COR-L47 (cell line): ENCODE results near the gene TMEM123.

Experiments used
- DNase-seq: peaks from one replicate; lab custom pipeline; 2025; lab: John Stamatoyannopoulos, UW

The TMEM123 gene

DNA sequence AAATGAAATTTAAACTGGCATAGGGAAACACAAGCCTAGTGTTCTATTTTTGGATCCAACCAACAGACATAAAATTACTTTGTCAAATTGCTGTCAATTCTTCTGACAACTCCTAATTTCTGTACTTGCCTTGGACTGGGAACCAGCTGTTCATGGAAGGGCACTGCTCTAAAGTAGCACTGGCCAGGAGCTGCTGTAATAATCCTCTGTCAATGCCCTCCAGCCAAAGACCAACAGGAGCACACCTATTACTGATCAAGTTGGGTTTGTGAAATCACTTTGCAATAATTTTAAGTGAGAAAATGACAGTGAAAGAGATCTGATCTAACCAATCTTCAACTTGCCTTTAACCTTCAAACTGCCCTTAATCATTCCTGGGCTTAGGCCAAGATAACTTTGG is 18.9 kb upstream of the TMEM123 start:
- no peak for DNase-seq

DNA sequence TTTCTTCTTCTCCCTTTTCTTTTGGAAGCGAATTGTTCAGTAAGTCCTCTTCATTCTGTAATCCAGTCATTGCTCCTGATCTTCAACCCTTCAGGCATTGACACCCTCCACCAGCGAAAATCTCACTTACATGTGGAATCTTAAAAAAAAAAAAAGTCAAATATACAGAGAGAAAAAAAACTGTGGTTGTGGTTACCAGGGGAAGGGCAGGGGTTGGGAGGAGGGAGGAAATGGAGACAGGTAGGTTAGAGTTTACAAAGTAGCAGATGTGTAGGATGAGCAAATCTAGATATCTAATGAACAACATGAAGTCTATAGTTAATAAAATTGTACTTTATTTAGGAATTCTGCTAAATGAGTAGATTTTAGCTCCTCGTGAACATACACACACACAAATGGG is 17.7 kb upstream of the TMEM123 start:
- DNase-seq = no peak

DNA sequence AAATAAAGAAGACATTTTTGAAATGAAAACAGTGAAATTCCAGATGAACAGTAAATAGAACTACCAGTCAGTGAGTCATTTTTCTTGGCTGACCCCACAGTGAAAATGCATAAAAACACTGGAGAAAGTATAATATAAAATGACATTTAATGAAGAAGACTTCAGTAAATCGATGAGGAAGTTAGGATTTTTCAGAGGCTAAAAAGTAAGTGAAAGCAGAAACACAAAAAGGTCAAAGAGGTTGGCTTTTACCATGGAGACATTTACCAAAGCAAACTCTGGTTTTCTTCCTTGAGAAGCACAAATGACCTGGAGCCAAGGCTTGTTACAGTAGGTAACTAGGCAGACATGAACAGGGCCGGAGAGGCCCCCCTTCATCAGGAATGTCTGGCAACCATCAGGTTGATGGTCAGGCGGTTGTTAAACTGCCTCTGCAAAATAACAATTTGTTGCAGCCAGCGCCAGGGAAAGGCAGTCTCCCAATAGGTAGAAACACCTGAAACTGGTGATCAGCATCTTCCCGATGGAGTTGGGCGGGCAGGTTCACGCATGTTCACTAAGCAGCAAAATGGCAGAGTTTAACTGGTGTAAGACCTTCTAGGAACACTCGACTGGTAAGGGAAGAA is 16.7 kb upstream of the TMEM123 start:
- DNase-seq = no peak

DNA sequence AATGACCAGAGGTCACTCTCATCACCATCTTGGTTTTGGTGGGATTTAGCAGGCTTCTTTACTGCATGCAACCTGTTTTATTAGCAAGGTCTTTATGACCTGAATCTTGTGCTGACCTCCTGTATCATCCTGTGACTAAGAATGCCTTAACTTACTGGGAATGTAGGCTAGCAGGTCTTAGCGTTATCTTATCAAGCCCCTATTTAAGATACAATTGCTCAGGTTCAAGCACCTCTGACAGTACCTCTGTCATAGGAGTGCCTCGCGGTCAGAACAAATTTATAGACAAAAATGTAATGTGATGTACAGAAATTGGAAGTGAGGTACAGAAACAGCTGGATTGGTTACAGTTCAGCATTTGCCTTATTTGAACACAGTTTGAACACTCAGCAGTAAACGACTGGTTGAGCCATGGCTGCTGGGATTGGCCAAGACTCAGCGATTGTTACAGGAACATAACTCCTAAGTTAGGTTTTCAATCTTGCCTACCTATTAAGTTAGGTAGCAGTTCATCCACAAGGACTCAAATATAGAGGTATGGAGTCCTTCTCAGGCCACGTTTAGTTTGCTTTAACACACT is 16.1 kb upstream of the TMEM123 start:
- no peak for DNase-seq

DNA sequence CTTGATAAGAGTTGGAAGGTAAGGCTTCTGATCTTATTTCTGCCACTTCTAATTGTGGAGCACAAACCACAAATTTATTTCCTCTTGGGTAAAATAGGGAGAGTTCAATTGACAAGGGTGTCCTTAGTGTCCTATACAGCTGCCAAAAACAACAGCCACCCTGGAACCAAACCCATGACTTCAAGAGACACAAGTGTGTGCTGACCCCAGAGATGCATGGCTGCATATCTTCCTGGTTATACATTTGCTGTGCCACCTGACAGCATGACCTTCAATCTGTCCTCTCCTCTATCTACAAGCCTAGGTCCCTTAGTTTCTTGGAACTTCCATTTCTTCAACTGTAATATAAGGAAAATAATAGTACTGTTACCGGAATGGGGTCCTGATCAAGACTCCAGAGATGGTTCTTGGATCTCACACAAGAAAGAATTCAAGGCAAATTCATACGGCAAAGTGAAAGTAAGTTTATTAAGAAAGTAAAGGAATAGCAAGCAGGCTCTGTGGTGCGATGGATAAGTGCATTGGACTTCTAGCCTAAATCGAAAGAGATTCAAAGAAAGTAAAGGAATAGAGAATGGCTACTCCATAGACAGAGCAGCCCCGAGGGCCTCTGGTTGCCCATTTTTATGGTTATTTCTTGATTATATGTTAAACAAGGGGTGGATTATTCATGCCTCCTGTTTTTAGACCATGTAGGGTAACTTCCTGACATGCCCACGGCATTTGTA is 15.5 kb upstream of the TMEM123 start:
- no peak for DNase-seq

DNA sequence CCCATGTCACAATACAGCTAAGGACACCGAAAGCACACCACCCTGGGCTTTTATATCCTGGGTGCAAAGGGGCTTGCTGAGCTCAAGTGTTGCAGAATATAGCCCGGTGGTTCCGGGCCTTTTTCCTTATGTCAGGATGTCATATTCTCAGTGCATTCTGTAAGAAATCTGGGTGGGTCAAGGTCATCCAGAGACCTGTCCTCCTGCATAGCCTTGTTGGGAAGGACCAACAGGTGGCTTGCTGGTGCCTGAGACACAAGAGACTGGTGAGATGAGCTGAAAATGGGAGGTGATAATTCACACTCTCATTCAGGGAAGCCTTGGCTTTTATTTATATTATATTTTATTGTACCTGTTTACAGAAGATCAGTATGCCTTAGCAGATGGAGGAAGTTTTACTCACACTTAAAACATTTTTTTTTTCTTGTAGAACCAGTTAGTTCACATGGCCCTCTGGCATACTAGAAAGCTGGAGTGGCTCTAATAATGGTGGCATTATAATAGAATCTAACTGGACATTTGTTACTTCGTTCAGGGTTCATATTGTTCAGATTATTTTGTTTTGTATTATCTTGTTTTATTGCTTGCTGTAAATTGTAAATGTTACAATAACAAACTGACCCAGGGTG is 14.6 kb upstream of the TMEM123 start:
- no peak for DNase-seq

DNA sequence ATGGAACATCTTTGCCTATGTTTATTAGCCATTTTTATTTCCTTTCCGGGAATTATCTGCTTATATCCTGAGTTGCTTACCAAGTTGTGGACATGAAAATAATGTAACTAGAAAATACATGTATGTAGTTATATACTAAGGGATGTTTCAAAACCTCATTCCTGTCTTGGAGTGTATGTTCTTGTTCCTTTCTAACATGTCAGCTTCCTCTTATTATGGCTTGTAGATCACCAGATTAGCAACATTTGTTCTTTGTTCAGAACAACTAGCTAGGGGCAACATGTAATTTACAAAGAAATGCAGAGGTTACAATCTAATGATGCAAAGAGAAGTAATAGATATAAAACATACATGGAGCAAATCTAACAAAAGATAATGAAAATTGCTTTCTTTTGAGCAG is 13.1 kb upstream of the TMEM123 start:
- no peak for DNase-seq

DNA sequence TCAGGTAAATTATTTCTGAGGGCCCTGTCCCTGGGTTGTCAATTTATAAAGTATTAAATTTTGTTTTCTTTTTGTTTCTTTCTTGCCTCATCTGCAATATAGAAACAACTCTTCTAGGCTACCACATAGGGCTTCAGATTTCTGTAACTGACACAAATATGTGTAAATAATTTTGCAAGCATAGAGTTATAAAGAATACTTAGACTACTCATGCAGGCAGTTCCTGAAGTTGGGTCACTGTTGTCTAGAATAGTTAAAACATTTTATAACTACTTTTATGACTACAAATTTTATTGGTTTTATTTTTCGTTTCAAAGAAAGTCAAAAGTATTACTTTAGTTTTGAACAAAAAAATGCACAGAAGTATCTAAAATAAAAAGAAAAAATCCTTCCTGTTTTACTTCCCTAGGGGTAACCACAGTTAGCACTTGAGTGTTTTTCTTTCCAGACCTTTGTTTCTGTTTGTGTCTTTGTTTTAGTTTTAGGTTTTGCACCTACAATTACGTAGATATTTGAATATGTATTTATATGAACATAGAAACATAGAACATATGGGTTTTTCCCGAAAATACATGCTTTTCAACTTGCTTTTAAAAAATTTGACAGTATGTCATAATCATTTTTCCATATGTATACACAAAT is 12.4 kb upstream of the TMEM123 start:
- no peak for DNase-seq

DNA sequence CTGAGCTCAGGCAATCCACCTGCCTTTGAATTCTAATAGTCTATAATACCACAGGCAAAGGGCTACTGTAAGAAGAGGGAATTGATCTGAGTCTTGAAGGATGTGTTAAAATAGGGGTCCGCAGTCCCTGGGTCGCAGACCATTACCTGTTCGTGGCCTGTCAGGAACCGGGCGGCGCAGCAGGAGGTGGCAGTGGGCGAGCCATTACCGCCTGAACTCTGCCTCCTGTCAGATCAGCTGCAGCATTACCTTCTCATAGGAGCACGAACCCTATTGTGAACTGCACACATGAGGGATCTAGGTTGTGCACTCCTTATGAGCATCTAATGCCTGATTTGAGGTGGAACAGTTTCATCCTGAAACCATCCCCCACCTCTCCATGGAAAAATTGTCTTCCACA is 11.5 kb upstream of the TMEM123 start:
- DNase-seq = no peak

DNA sequence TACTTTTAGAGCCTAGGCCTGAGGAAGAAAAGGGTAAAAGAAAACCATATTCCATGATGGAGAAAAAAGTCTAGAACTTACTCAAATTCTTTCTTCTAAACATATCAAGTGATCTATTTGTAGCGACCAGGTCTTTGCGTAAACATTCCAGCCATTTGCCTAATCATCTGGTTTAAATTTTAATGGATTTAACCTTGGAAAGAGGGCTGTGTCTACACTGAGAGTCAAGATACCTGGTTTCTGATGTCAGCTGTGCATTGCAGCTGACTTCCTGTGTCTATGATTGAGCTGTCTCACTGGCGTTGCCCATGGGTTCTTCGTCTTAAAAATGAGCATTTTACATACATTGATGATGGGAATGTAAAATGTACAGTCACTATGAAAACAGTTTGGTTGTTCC is 10.0 kb upstream of the TMEM123 start:
- no peak for DNase-seq

DNA sequence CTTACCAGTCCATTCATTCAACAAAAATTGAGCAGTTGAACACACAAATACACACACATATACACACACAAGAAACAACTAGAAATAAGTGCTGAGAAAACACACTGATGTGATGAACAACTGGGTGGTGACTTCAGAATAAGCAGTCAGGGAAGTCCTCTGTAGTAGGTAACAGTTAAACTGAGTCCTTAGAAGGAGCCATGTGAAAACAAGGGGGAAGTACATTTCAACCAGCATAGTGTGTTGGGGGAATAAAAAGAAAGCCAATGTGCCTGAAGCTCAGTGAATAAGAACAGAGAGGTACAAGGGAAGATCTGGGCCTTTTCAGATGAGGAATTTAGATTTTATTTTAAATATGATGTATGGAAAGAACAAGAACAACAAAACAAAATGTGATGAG is 6.8 kb upstream of the TMEM123 start:
- DNase-seq = no peak

DNA sequence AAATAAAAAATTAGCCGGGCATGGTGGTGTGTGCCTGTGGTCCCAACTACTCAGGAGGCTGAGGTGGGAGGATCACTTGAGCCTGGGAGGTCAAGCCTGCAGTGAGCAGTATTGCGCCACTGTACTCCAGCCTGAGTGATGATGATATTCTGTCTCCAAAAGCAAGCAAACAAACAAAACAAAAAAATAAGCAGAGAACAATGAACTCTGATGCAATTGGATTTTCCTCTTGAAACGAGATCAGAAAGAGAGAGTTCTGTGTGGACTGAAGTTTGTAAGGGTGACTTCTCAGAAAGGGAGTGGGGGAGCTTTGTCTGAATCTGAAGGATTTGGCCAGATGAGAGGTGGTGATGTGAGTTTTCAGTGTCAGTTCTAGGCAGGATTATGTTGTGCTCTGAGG is 6.0 kb upstream of the TMEM123 start:
- DNase-seq = no peak

DNA sequence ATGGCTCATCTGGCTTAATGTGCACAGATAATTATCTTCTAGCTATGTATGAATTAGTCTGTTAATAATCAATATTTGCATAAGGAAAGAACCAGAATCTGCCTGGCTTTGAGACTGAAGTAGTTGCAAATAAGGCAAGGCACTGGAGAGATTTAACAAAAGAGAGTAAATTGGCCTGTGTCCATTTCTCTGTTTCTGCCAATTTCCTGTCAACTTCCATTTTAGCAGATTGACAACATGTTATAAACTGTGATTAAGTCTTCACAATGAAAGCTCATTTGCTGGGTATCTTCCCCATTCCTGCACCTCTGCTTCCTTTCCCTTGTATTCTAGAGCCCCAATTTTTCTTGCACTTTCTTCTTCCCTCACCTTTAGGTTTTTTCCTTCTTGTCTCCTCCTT is 5.3 kb upstream of the TMEM123 start:
- peak; percentile 89 for DNase-seq

DNA sequence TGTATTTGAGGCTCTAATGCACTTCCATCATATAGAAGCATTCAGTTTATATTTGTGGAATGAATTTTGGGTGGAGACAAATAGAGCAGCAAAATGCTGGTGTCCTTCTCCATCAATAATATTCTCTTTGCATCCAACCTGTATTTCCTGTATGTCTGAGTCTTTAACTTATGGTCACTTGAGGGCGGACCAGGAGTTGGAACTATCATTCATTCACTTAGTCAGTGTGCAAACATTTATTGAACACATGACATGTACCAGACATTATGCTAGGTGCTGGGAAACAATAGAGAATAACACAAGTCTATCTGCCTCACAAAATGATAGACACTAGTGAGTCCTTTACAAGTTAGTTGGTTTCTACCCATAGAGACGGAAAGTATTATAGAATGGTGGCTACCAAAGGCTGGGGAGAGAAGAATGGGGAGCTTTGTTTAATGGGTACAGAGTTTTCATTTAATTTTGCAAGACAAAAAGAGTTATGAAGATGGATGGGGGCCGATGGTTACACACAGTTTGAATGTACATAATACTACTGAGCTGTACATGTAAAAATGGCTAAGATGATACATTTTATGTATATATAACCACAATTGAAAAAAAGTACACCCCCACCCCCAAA is 4.6 kb upstream of the TMEM123 start:
- no peak for DNase-seq

DNA sequence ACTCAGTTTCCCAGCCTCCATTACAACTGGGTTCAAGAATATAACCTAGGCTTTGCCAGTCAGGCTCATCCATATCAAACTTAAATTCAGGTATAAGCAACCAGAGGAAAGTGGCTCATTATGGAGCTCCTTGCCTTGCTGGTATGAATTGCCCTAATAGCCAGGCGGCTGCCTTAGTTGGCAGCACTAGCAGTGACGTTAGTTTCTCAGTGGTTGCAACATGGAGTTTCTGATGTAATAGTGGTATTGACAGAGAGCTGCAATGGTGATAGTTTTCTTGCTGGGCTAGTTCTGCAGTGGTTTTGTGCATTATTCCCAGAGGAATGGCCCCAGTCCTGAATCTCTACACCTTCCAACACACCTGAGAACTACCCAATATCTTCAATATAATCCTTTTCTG is 3.8 kb upstream of the TMEM123 start:
- no peak for DNase-seq

DNA sequence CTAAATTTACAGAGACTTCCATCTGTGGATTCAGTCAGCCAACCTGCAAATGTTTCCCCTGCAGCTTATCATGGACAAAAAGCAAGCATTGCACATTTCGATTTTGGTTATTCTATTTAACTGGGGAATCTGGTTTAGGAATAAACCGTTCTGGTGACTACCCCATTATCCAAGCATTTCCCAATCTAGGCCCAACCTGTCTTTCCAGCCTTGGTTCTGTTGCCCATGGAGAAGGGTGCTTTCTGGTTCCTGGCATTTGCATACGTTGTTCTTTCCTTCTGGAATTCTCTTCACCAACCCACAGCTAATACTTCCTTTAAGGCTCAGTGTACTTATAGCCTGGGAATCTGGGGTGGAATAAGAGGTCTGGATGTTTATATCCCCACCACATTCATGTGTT is 1.4 kb upstream of the TMEM123 start:
- no peak for DNase-seq

DNA sequence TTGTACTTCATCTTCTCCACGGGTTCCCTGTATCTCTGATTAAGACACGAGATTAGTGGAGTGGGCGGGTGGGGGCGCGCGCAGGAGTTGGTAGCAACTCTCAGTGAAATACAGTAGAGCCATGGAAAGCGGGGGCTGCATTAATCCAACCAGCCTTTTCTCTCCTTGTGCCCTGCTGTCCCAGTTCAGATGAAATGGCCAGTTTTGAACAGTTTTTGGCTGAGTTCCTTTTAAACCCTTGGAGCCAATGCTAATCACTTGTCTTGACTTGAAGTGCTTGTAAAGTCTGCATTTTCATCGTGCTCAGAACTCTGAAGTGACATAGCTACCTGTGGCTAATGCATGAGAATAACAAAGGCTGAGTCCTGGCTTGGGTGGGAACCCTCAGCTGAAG is 734 bp upstream of the TMEM123 start:
- peak; percentile 40 for DNase-seq

DNA sequence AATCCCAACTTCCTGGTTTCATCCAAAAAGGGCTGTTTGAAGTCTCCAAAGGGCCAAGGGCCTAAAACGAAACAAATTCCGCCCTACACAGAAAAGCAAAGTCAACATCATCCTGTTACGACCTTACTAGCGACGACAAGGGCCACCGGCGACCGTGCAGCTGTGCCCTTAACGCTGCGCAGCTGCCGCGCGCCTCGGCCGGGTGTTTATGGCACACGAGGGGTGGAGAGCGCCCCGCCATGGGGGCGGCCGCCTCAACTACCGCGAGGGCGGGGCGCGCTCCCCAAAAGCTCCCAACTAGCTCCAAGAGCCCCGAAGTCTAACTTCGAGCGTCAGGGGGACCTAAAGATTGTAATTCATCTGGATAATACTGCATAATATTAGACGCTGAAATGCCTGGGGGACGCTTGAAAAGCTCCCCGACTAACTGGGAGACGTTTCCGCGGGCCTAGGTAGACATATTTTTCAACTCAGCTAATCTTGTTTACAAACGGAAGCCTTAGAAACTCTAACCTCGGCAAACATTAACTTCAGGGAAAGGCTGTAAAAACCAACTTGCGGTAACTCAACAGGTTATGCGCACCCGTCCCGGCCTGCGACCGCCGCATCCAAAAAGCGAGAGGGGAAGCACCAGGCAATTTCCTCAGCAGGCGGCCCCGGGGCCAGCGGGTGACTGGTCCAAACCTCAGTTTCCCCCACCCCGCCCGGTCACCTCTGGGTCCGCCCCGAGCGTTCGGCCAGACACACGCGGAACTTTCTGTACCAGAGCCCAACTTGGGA is 694 bp downstream of the TMEM123 start:
- DNase-seq = peak; percentile 67

DNA sequence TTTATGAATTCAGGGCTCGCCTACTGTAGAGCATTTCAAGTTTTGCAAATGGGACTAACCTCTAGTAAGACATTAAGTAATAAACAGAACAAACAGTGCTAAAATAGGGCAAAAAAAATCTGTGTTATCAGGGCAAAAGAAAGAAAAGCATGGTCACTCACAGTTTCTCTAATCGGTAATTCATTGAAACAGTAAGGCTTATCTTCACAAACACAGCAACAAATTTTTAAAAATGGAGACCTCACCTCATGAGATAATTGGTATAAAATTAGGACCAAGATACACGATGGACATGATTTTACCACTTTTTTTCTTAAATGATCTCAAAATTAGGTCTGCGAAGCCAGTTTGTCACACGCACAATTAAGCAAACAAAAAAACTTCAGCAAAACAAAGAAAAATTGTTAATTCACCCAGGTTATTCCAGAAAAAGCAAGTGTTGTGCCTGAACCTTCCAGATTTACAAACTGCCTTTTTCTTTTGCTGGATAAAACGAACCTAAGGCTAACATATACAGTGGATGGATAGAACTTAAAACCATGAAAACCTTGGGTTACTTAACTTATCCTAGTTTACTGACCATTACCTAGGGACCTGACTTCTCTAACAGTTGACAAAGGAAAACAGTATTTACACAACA is 1.4 kb downstream of the TMEM123 start:
- no peak for DNase-seq

DNA sequence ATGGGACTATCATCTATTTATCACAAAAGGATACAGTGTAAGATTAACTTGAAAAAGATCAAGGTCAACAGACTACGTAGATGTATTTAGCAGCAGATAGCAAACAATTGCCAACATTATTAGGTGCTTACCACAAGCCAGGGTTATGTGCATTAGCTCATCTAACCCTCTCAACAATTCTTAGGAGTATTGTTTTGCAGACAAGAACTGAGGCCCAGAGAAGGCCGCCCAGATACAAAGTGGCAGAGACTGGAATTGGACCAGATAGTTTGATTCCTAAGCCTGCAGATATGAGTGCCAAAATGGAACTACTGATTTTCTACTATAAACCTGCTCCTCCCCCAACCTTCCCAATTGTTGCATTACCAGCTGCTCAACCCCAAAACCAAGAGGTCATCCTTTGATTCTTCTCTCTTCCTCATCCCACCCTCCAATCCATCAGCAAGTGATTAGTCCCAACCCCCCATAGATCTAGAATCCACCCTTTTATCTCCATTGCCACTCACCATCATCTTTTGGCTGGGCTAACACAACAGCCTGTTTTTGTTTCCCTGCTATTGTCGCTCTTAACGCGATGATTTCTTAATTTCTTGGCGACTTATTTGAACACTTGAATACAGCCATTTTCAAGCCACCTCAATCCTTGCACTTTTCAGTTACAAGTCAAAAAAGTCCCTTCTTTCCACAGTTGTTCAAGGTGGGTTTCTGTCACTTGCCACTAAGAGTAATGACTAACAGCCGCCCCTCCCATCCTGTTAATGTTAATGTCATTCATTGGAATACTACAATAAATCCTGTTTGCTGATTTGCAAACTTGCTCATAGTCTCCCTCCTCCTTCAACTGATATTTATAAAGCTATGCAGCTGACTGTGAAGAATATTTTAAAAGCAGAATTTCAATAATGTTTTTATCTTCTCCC is 2.7 kb downstream of the TMEM123 start:
- DNase-seq = no peak
